HCT116 (cell line): ENCODE results near the gene TDRD3. TPM values are rescaled to one million over a fixed set of nuclear protein-coding genes. Genes with fewer than 3 reads are reported as not detected.

Source experiments
- ATAC-seq: fragments of 200-7000 bp; cut with Tn5 transposase; 2 replicates; pipeline ENCODE4 v1.9.1; 2020; ENCODE audit warnings: mild to moderate bottlenecking, moderate library complexity
- BruUV-seq: library from RNA; stranded (reverse); fragments of 400-500 nt; replicated peaks from 2 replicates; lab custom pipeline; 2021; lab: Mats Ljungman, UMichigan
- CTCF ChIA-PET: fragments of 300-600 bp; sonication (Branson Sonifier 250); formaldehyde crosslinking; loops from one replicate; lab custom pipeline; 2021; ENCODE audit warnings: antibody characterized with exemption; lab: Charles Lee
- POLR2A ChIA-PET: fragments of 300-600, 350-600 bp; sonication (Branson Sonifier 250); formaldehyde crosslinking; loops from one replicate; lab custom pipeline; 2021; ENCODE audit warnings: antibody characterized with exemption; lab: Charles Lee
- RAD21 ChIA-PET, 2 experiments: fragments of 300-600 bp; sonication (Branson Sonifier 250); formaldehyde crosslinking; loops; one replicate each; lab custom pipeline; 2023; ENCODE audit warnings: low total read pairs in 2 of 2; ENCODE audit not compliant: uncharacterized antibody in 2 of 2, unreplicated experiment in 2 of 2, low non-redundant PET in 1 of 2; lab: Charles Lee
- DNase-seq: peaks from one replicate; pipeline ENCODE4 v3.0.0-alpha.2; 2010; ENCODE audit warnings: low read depth, low spot score
- H2AFZ ChIP-seq: fragments of 200-600 bp; shearing (Covaris generic), sonication (generic); 2 replicates; pipeline ENCODE4 v1.6.1; 2017; ENCODE audit warnings: low read depth, mixed run types, mixed read lengths, antibody characterized with exemption, low read length; ENCODE audit not compliant: poor library complexity, severe bottlenecking
- H3K27ac ChIP-seq: 2 replicates; pipeline ENCODE4 v1.5.1; 2012; ENCODE audit warnings: low read depth, low read length
- H3K27me3 ChIP-seq: fragments of 200-600 bp; sonication (generic); 2 replicates; pipeline ENCODE4 v1.6.1; 2016; ENCODE audit warnings: mixed run types, low read length, mixed read lengths; ENCODE audit not compliant: insufficient read depth
- H3K36me3 ChIP-seq, 2 experiments: fragments of 200-500 bp in 1 of 2; fragments of 200-600 bp in 1 of 2; sonication (Bioruptor generic) in 1 of 2; sonication (generic) in 1 of 2; 2 replicates each; pipeline versions ENCODE4 v1.5.1 to v1.6.1; 2014 to 2016; ENCODE audit warnings: low read length in 2 of 2, inconsistent platforms in 1 of 2, mixed read lengths in 1 of 2, mixed run types in 1 of 2; ENCODE audit not compliant: insufficient read depth in 2 of 2, control insufficient read depth in 1 of 2
- H3K4me1 ChIP-seq, 2 experiments: fragments of 200-600 bp in 1 of 2; sonication (generic) in 1 of 2; 2 replicates each; pipeline versions ENCODE4 v1.5.1 to v1.6.1; 2012 to 2017; ENCODE audit warnings: low read length in 2 of 2, inconsistent platforms in 1 of 2, mild to moderate bottlenecking in 1 of 2, mixed read lengths in 1 of 2, mixed run types in 1 of 2, moderate library complexity in 1 of 2; ENCODE audit not compliant: insufficient read depth in 2 of 2, control insufficient read depth in 1 of 2
- H3K4me2 ChIP-seq: fragments of 200-600 bp; sonication (generic); 2 replicates; pipeline ENCODE4 v1.6.1; 2017; ENCODE audit warnings: mixed run types, low read length, mixed read lengths
- H3K4me3 ChIP-seq, 2 experiments: fragments of 200-600 bp in 1 of 2; sonication (generic) in 1 of 2; replicated peaks in 1 of 2; 2 replicates each; pipeline ENCODE4 v1.5.1; 2011 to 2016; ENCODE audit warnings: low read length in 2 of 2, control low read depth in 1 of 2, low read depth in 1 of 2, mild to moderate bottlenecking in 1 of 2, mixed read lengths in 1 of 2, mixed run types in 1 of 2
- H3K79me2 ChIP-seq: fragments of 200-600 bp; sonication (generic); 2 replicates; pipeline ENCODE4 v1.6.1; 2017; ENCODE audit warnings: mild to moderate bottlenecking, mixed run types, low read length, moderate library complexity, mixed read lengths; ENCODE audit not compliant: insufficient read depth
- H3K9ac ChIP-seq: fragments of 200-600 bp; sonication (generic); 2 replicates; pipeline ENCODE4 v1.6.1; 2016; ENCODE audit warnings: low read length, mixed read lengths
- H3K9me2 ChIP-seq: fragments of 200-600 bp; sonication (generic), shearing (Covaris generic); 2 replicates; pipeline ENCODE4 v1.6.1; 2017; ENCODE audit warnings: mixed run types, mild to moderate bottlenecking, moderate library complexity; ENCODE audit not compliant: insufficient read depth
- H3K9me3 ChIP-seq, 2 experiments: fragments of 200-500 bp in 1 of 2; fragments of 200-600 bp in 1 of 2; sonication (Bioruptor generic) in 1 of 2; sonication (generic) in 1 of 2; 2 replicates each; pipeline ENCODE4 v1.6.1; 2014 to 2017; ENCODE audit warnings: low read length in 2 of 2, mixed read lengths in 2 of 2, inconsistent platforms in 1 of 2, low read depth in 1 of 2, mild to moderate bottlenecking in 1 of 2, mixed run types in 1 of 2, moderate library complexity in 1 of 2; ENCODE audit not compliant: control insufficient read depth in 1 of 2, insufficient read depth in 1 of 2
- H4K20me1 ChIP-seq: fragments of 200-600 bp; sonication (generic), shearing (Covaris generic); 2 replicates; pipeline ENCODE4 v1.6.1; 2017; ENCODE audit warnings: mixed run types, mild to moderate bottlenecking, moderate library complexity; ENCODE audit not compliant: insufficient read depth
- CEBPB ChIP-seq: IDR thresholded peaks from 2 replicates; pipeline ENCODE4 v1.6.1; 2012; ENCODE audit warnings: low read depth
- EGR1 ChIP-seq: IDR thresholded peaks from 2 replicates; pipeline ENCODE4 v1.6.1; 2012; ENCODE audit warnings: low read depth
- ELF1 ChIP-seq: IDR thresholded peaks from 2 replicates; pipeline ENCODE4 v1.6.1; 2012; ENCODE audit warnings: low read depth, borderline replicate concordance
- EZH2 ChIP-seq: fragments of 200-600 bp; sonication (generic); IDR thresholded peaks from 2 replicates; pipeline ENCODE4 v1.6.1; 2017; ENCODE audit warnings: antibody characterized with exemption, mixed run types
- EZH2phosphoT487 ChIP-seq: fragments of 200-600 bp; IDR thresholded peaks from 2 replicates; pipeline ENCODE4 v1.6.1; 2018; ENCODE audit warnings: antibody characterized with exemption, borderline replicate concordance
- FOSL1 ChIP-seq: IDR thresholded peaks from 2 replicates; pipeline ENCODE4 v1.6.1; 2012; ENCODE audit warnings: low read depth
- JUND ChIP-seq: IDR thresholded peaks from 2 replicates; pipeline ENCODE4 v1.6.1; 2012
- SIN3A ChIP-seq: IDR thresholded peaks from 2 replicates; pipeline ENCODE4 v1.6.1; 2012; ENCODE audit warnings: low read depth
- SP1 ChIP-seq: IDR thresholded peaks from 2 replicates; pipeline ENCODE4 v1.6.1; 2012; ENCODE audit warnings: low read depth
- SRF ChIP-seq: IDR thresholded peaks from 2 replicates; pipeline ENCODE4 v1.6.1; 2012; ENCODE audit warnings: low read depth
- TCF7L2 ChIP-seq: IDR thresholded peaks from 2 replicates; pipeline ENCODE4 v1.7.0; 2011; ENCODE audit warnings: borderline replicate concordance, inconsistent platforms; ENCODE audit not compliant: insufficient read depth, insufficient read length; ENCODE audit errors: extremely low read depth
- YY1 ChIP-seq: IDR thresholded peaks from 2 replicates; pipeline ENCODE4 v1.6.1; 2011; ENCODE audit warnings: low read length, low read depth, moderate library complexity, mild to moderate bottlenecking; ENCODE audit not compliant: insufficient replicate concordance; ENCODE audit errors: extremely low read depth
- ZFX ChIP-seq: fragments of 450-650 bp; IDR thresholded peaks from 2 replicates; pipeline ENCODE4 v1.6.1; 2017
- ZNF274 ChIP-seq: fragments of 200-500 bp; sonication (Bioruptor generic); IDR thresholded peaks from 2 replicates; pipeline ENCODE4 v1.6.1; 2014; ENCODE audit warnings: mild to moderate bottlenecking, low read depth, low read length, inconsistent platforms
- intact Hi-C: fragments of 100-400 bp; cut with micrococcal nuclease; formaldehyde crosslinking; loops from 2 replicates; pipeline ENCODE4 v1.10.0; 2022
- total RNA-seq: library from RNA; stranded (reverse); gene quantifications from one replicate; pipeline ENCODE4 v1.2.1, GENCODE V29; 2021; ENCODE audit not compliant: unreplicated experiment
- TF ChIP-seq, protein P1 (sequence below): IDR thresholded peaks from 2 replicates; pipeline ENCODE4 v1.6.1; 2012
- TF ChIP-seq, protein P2 (sequence below): IDR thresholded peaks from 2 replicates; pipeline ENCODE4 v1.6.1; 2012; ENCODE audit warnings: low read depth
- TF ChIP-seq, protein P3 (sequence below): IDR thresholded peaks from 2 replicates; pipeline ENCODE4 v1.6.1; 2011; ENCODE audit warnings: mild to moderate bottlenecking, low read length, moderate library complexity; ENCODE audit not compliant: insufficient replicate concordance; ENCODE audit errors: extremely low read depth
- TF ChIP-seq, protein P4 (sequence below): IDR thresholded peaks from 2 replicates; pipeline ENCODE4 v1.6.1; 2012
- TF ChIP-seq, protein P5 (sequence below), 3 experiments: fragments of 200-600 bp in 1 of 3; sonication (generic) in 1 of 3; IDR thresholded peaks in 2 of 3; conservative IDR thresholded peaks in 1 of 3; 2 replicates each; pipeline ENCODE4 v1.5.1; 2012 to 2017; ENCODE audit warnings: low read depth in 2 of 3, low read length in 2 of 3, antibody characterized with exemption in 1 of 3, borderline replicate concordance in 1 of 3, control low read depth in 1 of 3, mild to moderate bottlenecking in 1 of 3, mixed read lengths in 1 of 3, mixed run types in 1 of 3, moderate library complexity in 1 of 3; ENCODE audit not compliant: insufficient read depth in 1 of 3

TDRD3 gene
- total RNA-seq, 1 experiment from 2014 or later: 16.9 TPM

DNA sequence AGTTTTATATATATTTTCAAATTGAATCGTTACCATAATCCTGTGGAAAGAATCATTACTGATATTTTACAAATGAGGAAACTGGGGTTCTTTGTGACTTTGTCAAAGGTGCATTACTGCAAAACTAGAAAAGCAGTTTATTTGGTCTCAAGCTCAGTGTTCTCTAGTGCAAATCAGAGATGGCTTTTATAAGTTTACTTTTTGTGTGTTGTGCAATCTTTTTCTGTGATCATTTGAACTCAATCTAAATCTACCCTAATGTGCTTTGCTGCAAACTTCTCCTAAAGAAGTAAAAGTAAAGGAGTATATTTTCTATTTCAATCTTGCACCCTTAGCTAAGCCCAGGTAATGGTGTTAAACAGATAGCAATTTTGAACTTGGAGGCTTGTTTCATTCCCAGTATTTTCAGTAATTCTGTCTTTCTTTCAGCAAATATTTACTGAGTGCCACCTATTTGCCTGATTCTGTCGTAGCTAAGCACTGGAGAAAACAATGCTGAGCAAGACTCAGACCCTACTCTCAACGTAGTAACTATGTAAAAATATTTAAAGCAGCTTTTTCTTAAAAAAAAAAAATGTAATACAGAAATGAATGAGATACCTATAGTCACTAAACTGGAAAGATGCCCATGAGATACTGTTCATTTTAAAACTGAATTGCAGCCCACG, 124.0 kb downstream of the TDRD3 start:
- no peaks in the 10 kb centered on the region for H3K4me1 ChIP-seq

More for the DNA sequence above, 124.0 kb downstream of the TDRD3 start:
- H3K27ac ChIP-seq: no peak overlapping the region
- ATAC-seq: no peak
- POLR2A ChIA-PET: no interaction called here
- no peaks in the 10 kb centered on the region for H3K27me3 ChIP-seq
- no TSS peak for BruUV-seq
- RAD21 ChIA-PET: no interaction called here
- no peaks in the 10 kb centered on the region for H3K79me2 ChIP-seq
- no peak overlapping the region for H2AFZ ChIP-seq
- no peaks in the 10 kb centered on the region for H3K9me3 ChIP-seq
- no peak for TF ChIP-seq SIN3A
- no peak for TF ChIP-seq YY1
- TF ChIP-seq FOSL1: no peak
- TF ChIP-seq SRF: no peak
- no peak for TF ChIP-seq EGR1
- TF ChIP-seq, protein P1, sequence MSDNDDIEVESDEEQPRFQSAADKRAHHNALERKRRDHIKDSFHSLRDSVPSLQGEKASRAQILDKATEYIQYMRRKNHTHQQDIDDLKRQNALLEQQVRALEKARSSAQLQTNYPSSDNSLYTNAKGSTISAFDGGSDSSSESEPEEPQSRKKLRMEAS: no peak
- TF ChIP-seq, protein P2, sequence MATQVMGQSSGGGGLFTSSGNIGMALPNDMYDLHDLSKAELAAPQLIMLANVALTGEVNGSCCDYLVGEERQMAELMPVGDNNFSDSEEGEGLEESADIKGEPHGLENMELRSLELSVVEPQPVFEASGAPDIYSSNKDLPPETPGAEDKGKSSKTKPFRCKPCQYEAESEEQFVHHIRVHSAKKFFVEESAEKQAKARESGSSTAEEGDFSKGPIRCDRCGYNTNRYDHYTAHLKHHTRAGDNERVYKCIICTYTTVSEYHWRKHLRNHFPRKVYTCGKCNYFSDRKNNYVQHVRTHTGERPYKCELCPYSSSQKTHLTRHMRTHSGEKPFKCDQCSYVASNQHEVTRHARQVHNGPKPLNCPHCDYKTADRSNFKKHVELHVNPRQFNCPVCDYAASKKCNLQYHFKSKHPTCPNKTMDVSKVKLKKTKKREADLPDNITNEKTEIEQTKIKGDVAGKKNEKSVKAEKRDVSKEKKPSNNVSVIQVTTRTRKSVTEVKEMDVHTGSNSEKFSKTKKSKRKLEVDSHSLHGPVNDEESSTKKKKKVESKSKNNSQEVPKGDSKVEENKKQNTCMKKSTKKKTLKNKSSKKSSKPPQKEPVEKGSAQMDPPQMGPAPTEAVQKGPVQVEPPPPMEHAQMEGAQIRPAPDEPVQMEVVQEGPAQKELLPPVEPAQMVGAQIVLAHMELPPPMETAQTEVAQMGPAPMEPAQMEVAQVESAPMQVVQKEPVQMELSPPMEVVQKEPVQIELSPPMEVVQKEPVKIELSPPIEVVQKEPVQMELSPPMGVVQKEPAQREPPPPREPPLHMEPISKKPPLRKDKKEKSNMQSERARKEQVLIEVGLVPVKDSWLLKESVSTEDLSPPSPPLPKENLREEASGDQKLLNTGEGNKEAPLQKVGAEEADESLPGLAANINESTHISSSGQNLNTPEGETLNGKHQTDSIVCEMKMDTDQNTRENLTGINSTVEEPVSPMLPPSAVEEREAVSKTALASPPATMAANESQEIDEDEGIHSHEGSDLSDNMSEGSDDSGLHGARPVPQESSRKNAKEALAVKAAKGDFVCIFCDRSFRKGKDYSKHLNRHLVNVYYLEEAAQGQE: no peak
- no peak for TF ChIP-seq ZFX
- no peak for TF ChIP-seq JUND
- TF ChIP-seq ZNF274: no peak
- TF ChIP-seq, protein P3, sequence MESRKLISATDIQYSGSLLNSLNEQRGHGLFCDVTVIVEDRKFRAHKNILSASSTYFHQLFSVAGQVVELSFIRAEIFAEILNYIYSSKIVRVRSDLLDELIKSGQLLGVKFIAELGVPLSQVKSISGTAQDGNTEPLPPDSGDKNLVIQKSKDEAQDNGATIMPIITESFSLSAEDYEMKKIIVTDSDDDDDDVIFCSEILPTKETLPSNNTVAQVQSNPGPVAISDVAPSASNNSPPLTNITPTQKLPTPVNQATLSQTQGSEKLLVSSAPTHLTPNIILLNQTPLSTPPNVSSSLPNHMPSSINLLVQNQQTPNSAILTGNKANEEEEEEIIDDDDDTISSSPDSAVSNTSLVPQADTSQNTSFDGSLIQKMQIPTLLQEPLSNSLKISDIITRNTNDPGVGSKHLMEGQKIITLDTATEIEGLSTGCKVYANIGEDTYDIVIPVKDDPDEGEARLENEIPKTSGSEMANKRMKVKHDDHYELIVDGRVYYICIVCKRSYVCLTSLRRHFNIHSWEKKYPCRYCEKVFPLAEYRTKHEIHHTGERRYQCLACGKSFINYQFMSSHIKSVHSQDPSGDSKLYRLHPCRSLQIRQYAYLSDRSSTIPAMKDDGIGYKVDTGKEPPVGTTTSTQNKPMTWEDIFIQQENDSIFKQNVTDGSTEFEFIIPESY: no peak
- TF ChIP-seq, protein P4, sequence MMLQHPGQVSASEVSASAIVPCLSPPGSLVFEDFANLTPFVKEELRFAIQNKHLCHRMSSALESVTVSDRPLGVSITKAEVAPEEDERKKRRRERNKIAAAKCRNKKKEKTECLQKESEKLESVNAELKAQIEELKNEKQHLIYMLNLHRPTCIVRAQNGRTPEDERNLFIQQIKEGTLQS: no peak
- no peak for TF ChIP-seq SP1
- TF ChIP-seq ELF1: no peak
- TF ChIP-seq EZH2phosphoT487: no peak
- TF ChIP-seq TCF7L2: no peak
- TF ChIP-seq, protein P5, sequence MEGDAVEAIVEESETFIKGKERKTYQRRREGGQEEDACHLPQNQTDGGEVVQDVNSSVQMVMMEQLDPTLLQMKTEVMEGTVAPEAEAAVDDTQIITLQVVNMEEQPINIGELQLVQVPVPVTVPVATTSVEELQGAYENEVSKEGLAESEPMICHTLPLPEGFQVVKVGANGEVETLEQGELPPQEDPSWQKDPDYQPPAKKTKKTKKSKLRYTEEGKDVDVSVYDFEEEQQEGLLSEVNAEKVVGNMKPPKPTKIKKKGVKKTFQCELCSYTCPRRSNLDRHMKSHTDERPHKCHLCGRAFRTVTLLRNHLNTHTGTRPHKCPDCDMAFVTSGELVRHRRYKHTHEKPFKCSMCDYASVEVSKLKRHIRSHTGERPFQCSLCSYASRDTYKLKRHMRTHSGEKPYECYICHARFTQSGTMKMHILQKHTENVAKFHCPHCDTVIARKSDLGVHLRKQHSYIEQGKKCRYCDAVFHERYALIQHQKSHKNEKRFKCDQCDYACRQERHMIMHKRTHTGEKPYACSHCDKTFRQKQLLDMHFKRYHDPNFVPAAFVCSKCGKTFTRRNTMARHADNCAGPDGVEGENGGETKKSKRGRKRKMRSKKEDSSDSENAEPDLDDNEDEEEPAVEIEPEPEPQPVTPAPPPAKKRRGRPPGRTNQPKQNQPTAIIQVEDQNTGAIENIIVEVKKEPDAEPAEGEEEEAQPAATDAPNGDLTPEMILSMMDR (IDR thresholded peaks at IDR 0.05 in 2 of 3, conservative IDR thresholded peaks at IDR 0.05 in 1 of 3; ENCODE audit: borderline replicate concordance in 1 of 3, insufficient read depth in 1 of 3, low read depth in 2 of 3, low read length in 2 of 3): no peak
- no peak for TF ChIP-seq EZH2
- no peak for TF ChIP-seq CEBPB
- H3K36me3 ChIP-seq: no peaks in the 10 kb centered on the region
- H3K4me2 ChIP-seq: no peak overlapping the region
- CTCF ChIA-PET: no interaction called here
- intact Hi-C loops: no loop called here
- H4K20me1 ChIP-seq: no peaks in the 10 kb centered on the region; the same call in 1 of the 2 replicates
- no peak for DNase-seq
- no peak overlapping the region for H3K4me3 ChIP-seq
- no peak overlapping the region for H3K9ac ChIP-seq
- no peaks in the 10 kb centered on the region for H3K9me2 ChIP-seq
